Measurements from ENCODE around the gene MASP2. TPM values are rescaled to one million over a fixed set of nuclear protein-coding genes. Genes with fewer than 3 reads are reported as not detected.
"Not testable (repeated sequence)": the region's sequence is repeated elsewhere in the genome, so short reads cannot be mapped to it uniquely, and the experiment has no call there.

The MASP2 gene
- total and polyA plus RNA-seq, 2 of the 8 experiments (the other 6 are each of a cell fraction or from before 2014, with no cell fraction given) = 0.54 to 1.2 TPM

DNA sequence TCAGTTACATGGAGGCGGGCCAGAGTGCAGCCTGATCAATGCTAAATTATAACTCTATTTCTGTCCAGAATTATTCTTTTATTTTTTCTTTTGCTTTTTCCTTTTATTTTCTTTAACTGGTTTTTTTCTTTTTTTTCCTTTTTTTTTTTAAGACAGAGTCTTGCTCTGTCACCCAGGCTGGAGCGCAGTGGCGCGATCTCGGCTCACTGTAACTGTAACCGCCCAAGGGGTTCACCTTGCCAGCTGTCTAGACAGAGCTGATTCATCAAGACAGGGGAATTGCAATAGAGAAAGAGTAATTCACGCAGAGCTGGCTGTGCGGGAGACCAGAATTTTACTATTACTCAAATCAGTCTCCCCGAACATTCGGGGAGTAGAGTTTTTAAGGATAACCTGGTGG is 4.1 kb upstream of the MASP2 start:
- not testable (repeated sequence) for H3K56ac ChIP-seq (replicated peaks; ENCODE audit: insufficient read length, low read depth, low read length); H3K9me3 ChIP-seq (ENCODE audit: insufficient read depth in 2 of 2, low read depth in 1 of 2, low read length in 1 of 2); H3K23me2 ChIP-seq (ENCODE audit: low read depth, low read length); H2BK20ac ChIP-seq (ENCODE audit: low read length); H3K18ac ChIP-seq (ENCODE audit: extremely low read depth, low read length); H2BK120ac ChIP-seq (replicated peaks; ENCODE audit: low read depth, low read length); H2BK15ac ChIP-seq (ENCODE audit: low read length); H3K4ac ChIP-seq (replicated peaks; ENCODE audit: insufficient read length, low read depth, low read length); H3K14ac ChIP-seq (ENCODE audit: insufficient read length); H3K79me2 ChIP-seq (ENCODE audit: control insufficient read depth in 1 of 2, insufficient read depth in 2 of 2, low read length in 2 of 2); H3K9ac ChIP-seq (replicated peaks in 1 of 4; ENCODE audit: extremely low read depth in 1 of 4, low read depth in 3 of 4, low read length in 3 of 4); H3K23ac ChIP-seq (ENCODE audit: insufficient read length); H2BK5ac ChIP-seq (ENCODE audit: low read depth, low read length); H3K27ac ChIP-seq (ENCODE audit: low read depth, low read length); H3K79me1 ChIP-seq (ENCODE audit: low read depth, low read length); H2AK5ac ChIP-seq (ENCODE audit: low read depth, low read length); H4K8ac ChIP-seq (ENCODE audit: extremely low read depth, insufficient read depth, low read length); H3K4me2 ChIP-seq (ENCODE audit: insufficient read depth in 1 of 2, low read depth in 2 of 2, low read length in 2 of 2); H4K91ac ChIP-seq (replicated peaks; ENCODE audit: insufficient read length, low read length); H4K20me1 ChIP-seq (replicated peaks in 1 of 2; ENCODE audit: control insufficient read depth in 1 of 2, insufficient read depth in 2 of 2, low read length in 2 of 2); H3K4me3 ChIP-seq (ENCODE audit: extremely low read depth in 1 of 4, insufficient read depth in 2 of 4, low read depth in 3 of 4, low read length in 4 of 4); H4K5ac ChIP-seq (ENCODE audit: insufficient read length, low read depth, low read length); H3K27me3 ChIP-seq (replicated peaks in 1 of 4; ENCODE audit: control insufficient read depth in 3 of 4, extremely low read depth in 1 of 4, insufficient read depth in 3 of 4, low read length in 3 of 4); FAIRE-seq; H2BK12ac ChIP-seq (ENCODE audit: low read depth, low read length); H2AFZ ChIP-seq (ENCODE audit: low read length); DNase-seq (ENCODE audit: low read depth in 1 of 2, low spot score in 2 of 2)
- 94% methylated on average over 10 of the region's 10 CpGs; no CpG with 5 or more reads in 1 of the 2 experiments for WGBS, 2 experiments (ENCODE audit: extremely low coverage in 1 of 2, insufficient coverage in 1 of 2, insufficient read length in 1 of 2, insufficient replicate concordance in 2 of 2, low coverage in 1 of 2, low lambda C conversion rate in 2 of 2, missing lambda C conversion rate in 1 of 2)
- ChIA-PET POLR2A (ENCODE audit: partially characterized antibody) (interaction anchor here (1.6 to 5.8 kb wide), 6 partner anchors 8 to 24 kb away, joined by 7 to 44 read pairs (median 12); partner anchors contain the start of gene SRM), CTCF (ENCODE audit: partially characterized antibody) (interaction anchor here (0.6 to 14.5 kb wide), 4 partner anchors 10 to 1309 kb away, joined by 3 to 168 read pairs (median 4); no protein-coding TSS in a partner anchor)
- peaks cover 2 to 13% (median 8%) of the 10 kb centered on the region in 4 experiments; a peak in 6 of 8 replicates for H3K36me3 ChIP-seq (ENCODE audit: control insufficient read depth in 2 of 4, insufficient read depth in 4 of 4, low read length in 3 of 4)
- H3K4me1 ChIP-seq (replicated peaks in 1 of 4; ENCODE audit: control insufficient read depth in 3 of 4, insufficient read depth in 4 of 4, low read length in 3 of 4) = peaks cover 0 to 12% (median 4%) of the 10 kb centered on the region in 4 experiments; a peak in 5 of 7 replicates
